Activated naive CD4-positive, alpha-beta T cell treated with anti-CD3 and anti-CD28 coated beads, Interleukin-2, amount 10 ng/mL, durations not matched to agents 7 days and 5 days (primary cell): ENCODE measurements around the gene NECTIN1.
"Not testable (repeated sequence)": the region's sequence is repeated elsewhere in the genome, so short reads cannot be mapped to it uniquely, and the experiment has no call there.

Experiments
- CTCF ChIA-PET: fragments of 350-600 bp; sonication (Branson Sonifier 250); formaldehyde crosslinking; loops from one replicate; lab custom pipeline; 2021; ENCODE audit warnings: antibody characterized with exemption; lab: Charles Lee
- DNase-seq: peaks from one replicate; pipeline ENCODE4 v3.0.0-alpha.2; 2020
- H3K27ac Mint-ChIP-seq: one replicate; pipeline ENCODE4 v1.8.0; 2021; ENCODE audit warnings: mild to moderate bottlenecking, moderate library complexity, mixed read lengths
- H3K27me3 Mint-ChIP-seq: one replicate; pipeline ENCODE4 v1.8.0; 2021; ENCODE audit warnings: mild to moderate bottlenecking, mixed read lengths
- H3K36me3 Mint-ChIP-seq: one replicate; pipeline ENCODE4 v1.8.0; 2021; ENCODE audit warnings: mixed read lengths
- H3K4me1 Mint-ChIP-seq: one replicate; pipeline ENCODE4 v1.8.0; 2021; ENCODE audit warnings: mixed read lengths
- H3K4me3 Mint-ChIP-seq: one replicate; pipeline ENCODE4 v1.8.0; 2021; ENCODE audit warnings: mild to moderate bottlenecking, moderate library complexity, mixed read lengths
- H3K9me3 Mint-ChIP-seq: one replicate; pipeline ENCODE4 v1.8.0; 2021; ENCODE audit warnings: mixed read lengths

NECTIN1 gene

DNA sequence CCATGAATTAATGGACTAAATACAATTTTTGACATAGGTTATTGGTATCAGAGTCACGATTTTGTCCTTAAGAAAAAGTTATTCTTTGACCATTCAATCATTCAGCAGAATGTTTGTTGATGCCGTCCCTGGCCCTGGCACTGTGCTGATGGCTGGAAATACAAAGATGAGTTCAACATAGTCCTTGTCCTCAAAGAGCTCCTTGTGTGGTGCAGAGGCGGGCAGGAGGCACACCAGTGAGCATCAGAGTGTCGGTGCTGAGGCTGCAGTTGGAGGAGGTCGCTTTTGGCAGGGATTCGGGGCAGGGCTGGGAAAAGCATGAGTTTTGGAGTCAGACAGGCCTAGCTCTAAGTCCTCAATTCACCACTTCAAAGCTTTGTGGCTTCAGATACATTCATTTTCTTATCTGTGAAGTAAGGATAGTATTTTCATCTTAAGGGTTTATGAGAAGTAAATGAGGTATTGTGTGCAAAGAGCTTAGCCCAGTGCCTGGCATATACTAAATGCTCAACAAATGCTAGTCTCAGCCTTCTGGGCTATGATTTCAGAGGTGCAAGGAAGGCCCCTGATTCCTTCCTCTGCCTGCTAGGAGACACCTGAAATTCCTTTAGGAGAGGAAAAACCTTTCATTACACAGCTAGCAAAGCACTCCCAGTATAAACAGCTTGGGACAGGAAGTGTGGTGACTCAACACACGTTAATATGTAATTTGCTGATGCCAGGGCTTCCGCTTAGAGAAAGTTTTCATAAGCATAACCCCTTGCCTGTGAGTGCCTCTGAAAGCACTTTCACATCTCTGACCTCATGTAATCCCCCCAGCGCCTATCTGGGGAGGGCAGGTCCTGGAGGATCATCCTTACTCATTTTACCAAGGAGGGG is 113.8 kb downstream of the NECTIN1 start:
- peaks cover 17% of the 10 kb centered on the region for H3K27me3 Mint-ChIP-seq
- DNase-seq = no peak
- no peaks in the 10 kb centered on the region for H3K4me1 Mint-ChIP-seq
- H3K27ac Mint-ChIP-seq = no peak overlapping the region
- no peaks in the 10 kb centered on the region for H3K9me3 Mint-ChIP-seq
- no peaks in the 10 kb centered on the region for H3K36me3 Mint-ChIP-seq
- CTCF ChIA-PET = interaction anchor here (1.0 to 1.6 kb wide), 2 partner anchors 10 to 114 kb away, joined by 3 to 4 read pairs; partner anchors contain the start of gene NECTIN1
- no peak overlapping the region for H3K4me3 Mint-ChIP-seq

- no peak overlapping the region for H3K27ac Mint-ChIP-seq
- no peak overlapping the region for H3K4me3 Mint-ChIP-seq
- H3K36me3 Mint-ChIP-seq = no peaks in the 10 kb centered on the region
- DNase-seq = no peak
- peaks cover 13% of the 10 kb centered on the region for H3K27me3 Mint-ChIP-seq
- CTCF ChIA-PET = no interaction called here
- no peaks in the 10 kb centered on the region for H3K4me1 Mint-ChIP-seq
- no peaks in the 10 kb centered on the region for H3K9me3 Mint-ChIP-seq
Observed at GRCh38 chr11:119614222-119615002, 114.6 kb downstream of the NECTIN1 start.

- Mint-ChIP-seq H3K27me3 (peaks cover 11% of the 10 kb centered on the region), H3K36me3 (no peaks in the 10 kb centered on the region), H3K4me3 (no peak overlapping the region), H3K27ac (no peak overlapping the region), H3K4me1 (no peaks in the 10 kb centered on the region), H3K9me3 (no peaks in the 10 kb centered on the region)
- CTCF ChIA-PET = no interaction called here
- no peak for DNase-seq
Observed at GRCh38 chr11:119612814-119613213, 116.2 kb downstream of the NECTIN1 start.

GRCh38 chr11:119610836-119611426 is 118.1 kb downstream of the NECTIN1 start:
- no peak overlapping the region for H3K27ac Mint-ChIP-seq
- no peaks in the 10 kb centered on the region for H3K9me3 Mint-ChIP-seq
- H3K4me3 Mint-ChIP-seq = no peak overlapping the region
- no peak for DNase-seq
- CTCF ChIA-PET = no interaction called here
- peaks cover 21% of the 10 kb centered on the region for H3K27me3 Mint-ChIP-seq
- no peaks in the 10 kb centered on the region for H3K4me1 Mint-ChIP-seq
- H3K36me3 Mint-ChIP-seq = no peaks in the 10 kb centered on the region

DNA sequence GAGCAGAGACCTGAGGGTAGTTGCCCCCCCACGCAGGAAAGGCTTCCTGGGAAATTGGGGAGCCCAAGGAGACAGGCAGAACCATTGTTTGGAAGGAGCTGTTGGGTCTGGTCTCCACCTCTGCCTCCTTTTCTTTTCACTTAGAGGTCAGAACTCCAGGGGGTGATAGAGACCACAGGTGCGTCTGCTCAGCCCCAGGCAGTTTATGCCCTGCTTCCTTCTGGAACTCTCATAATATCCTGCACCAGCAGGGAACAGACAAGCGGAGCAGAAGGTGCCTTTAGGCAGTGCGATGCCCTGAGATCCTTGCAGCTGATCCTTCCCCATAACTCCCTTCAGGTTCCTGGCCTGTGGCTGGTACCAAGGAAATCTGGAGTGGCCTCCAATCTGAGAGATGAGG is 120.2 kb downstream of the NECTIN1 start:
- Mint-ChIP-seq H3K27me3 (peaks cover 21% of the 10 kb centered on the region), H3K27ac (no peak overlapping the region), H3K36me3 (no peaks in the 10 kb centered on the region), H3K4me3 (no peak overlapping the region), H3K9me3 (no peaks in the 10 kb centered on the region), H3K4me1 (no peaks in the 10 kb centered on the region)
- no peak for DNase-seq
- CTCF ChIA-PET = interaction anchor here (1.0 kb wide), 1 partner anchor 17 kb away, joined by 4 read pairs; no protein-coding TSS in a partner anchor

- CTCF ChIA-PET = interaction anchor here (1.0 kb wide), 1 partner anchor 18 kb away, joined by 4 read pairs; no protein-coding TSS in a partner anchor
- peaks cover 21% of the 10 kb centered on the region for H3K27me3 Mint-ChIP-seq
Observed at GRCh38 chr11:119608201-119608600, 120.8 kb downstream of the NECTIN1 start.

DNA sequence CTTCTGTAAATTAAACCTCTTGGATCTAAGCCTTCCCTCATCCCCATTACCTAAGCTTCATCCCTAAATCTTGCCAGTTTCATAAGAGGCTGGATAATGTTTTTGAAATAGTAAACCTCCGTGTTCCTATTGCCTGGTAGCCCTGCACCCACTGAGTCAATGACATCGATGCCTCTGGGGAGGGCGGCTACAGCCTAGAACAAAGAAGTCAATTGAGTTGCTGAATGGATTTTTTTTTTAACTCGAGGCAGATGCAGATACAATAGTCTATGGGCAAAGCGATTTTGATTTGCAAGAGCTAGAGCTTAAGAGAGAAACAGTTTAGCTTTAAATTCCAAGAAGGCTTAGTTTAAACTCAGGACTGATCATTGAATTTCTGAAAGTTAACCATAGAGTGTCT is 121.3 kb downstream of the NECTIN1 start:
- no peak for DNase-seq
- H3K27ac Mint-ChIP-seq = no peak overlapping the region
- H3K4me3 Mint-ChIP-seq = no peak overlapping the region
- CTCF ChIA-PET = interaction anchor here (1.0 kb wide), 1 partner anchor 18 kb away, joined by 4 read pairs; no protein-coding TSS in a partner anchor
- no peaks in the 10 kb centered on the region for H3K36me3 Mint-ChIP-seq
- peaks cover 21% of the 10 kb centered on the region for H3K27me3 Mint-ChIP-seq
- no peaks in the 10 kb centered on the region for H3K9me3 Mint-ChIP-seq
- H3K4me1 Mint-ChIP-seq = no peaks in the 10 kb centered on the region

More at GRCh38 chr11:119608201-119608600, 120.8 kb downstream of the NECTIN1 start:
- H3K9me3 Mint-ChIP-seq = no peaks in the 10 kb centered on the region
- no peaks in the 10 kb centered on the region for H3K36me3 Mint-ChIP-seq
- DNase-seq = no peak
- no peaks in the 10 kb centered on the region for H3K4me1 Mint-ChIP-seq
- no peak overlapping the region for H3K4me3 Mint-ChIP-seq
- H3K27ac Mint-ChIP-seq = no peak overlapping the region

GRCh38 chr11:119605137-119605665 is 123.8 kb downstream of the NECTIN1 start:
- H3K4me1 Mint-ChIP-seq = no peaks in the 10 kb centered on the region
- CTCF ChIA-PET = no interaction called here
- H3K36me3 Mint-ChIP-seq = no peaks in the 10 kb centered on the region
- H3K4me3 Mint-ChIP-seq = no peak overlapping the region
- no peak for DNase-seq
- H3K27me3 Mint-ChIP-seq = peaks cover 16% of the 10 kb centered on the region
- H3K9me3 Mint-ChIP-seq = no peaks in the 10 kb centered on the region
- H3K27ac Mint-ChIP-seq = no peak overlapping the region

GRCh38 chr11:119602745-119603373 is 126.1 kb downstream of the NECTIN1 start:
- H3K36me3 Mint-ChIP-seq = no peaks in the 10 kb centered on the region
- H3K27me3 Mint-ChIP-seq = peaks cover 16% of the 10 kb centered on the region

DNA sequence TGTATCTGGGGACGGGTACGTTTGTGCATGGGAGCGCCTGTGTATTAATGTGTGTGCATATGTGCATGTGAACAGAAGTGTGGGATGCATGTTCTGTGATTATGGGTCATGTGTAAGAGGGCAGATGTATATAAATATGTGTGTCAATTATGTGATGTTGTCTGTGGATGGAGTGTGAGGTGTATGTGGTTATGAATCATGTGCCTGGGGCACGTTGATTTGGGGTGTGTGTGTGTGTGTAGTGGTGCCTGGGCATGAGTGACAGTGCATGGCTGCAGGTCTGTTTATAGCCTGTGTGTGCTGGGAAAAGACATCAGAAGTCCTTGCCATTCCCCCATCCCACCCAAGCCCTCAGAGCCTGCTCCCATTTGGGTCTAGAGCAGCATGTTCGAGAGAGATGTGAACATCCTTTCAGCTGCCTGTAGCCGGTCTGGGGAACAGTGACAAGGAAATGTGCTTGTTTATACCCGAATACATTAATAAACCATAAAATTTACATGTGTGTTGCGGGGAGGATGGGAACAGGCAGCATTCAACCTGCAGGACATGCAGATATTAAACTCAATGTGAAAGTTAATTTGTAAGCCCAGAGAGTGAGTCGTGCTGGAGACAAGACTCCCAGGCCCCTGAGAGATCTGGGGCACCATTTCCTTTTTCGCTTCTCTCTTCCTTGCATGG is 129.0 kb downstream of the NECTIN1 start:
- no peak overlapping the region for H3K4me3 Mint-ChIP-seq
- H3K27ac Mint-ChIP-seq = no peak overlapping the region
- H3K36me3 Mint-ChIP-seq = no peaks in the 10 kb centered on the region
- H3K4me1 Mint-ChIP-seq = no peaks in the 10 kb centered on the region
- CTCF ChIA-PET = no interaction called here
- DNase-seq = no peak
- peaks cover 13% of the 10 kb centered on the region for H3K27me3 Mint-ChIP-seq
- no peaks in the 10 kb centered on the region for H3K9me3 Mint-ChIP-seq

More at GRCh38 chr11:119602745-119603373, 126.1 kb downstream of the NECTIN1 start:
- Mint-ChIP-seq H3K9me3 (no peaks in the 10 kb centered on the region), H3K27ac (no peak overlapping the region), H3K4me1 (no peaks in the 10 kb centered on the region), H3K4me3 (no peak overlapping the region)
- no peak for DNase-seq
- CTCF ChIA-PET = interaction anchor here (0.5 kb wide), 1 partner anchor 21 kb away, joined by 4 read pairs; no protein-coding TSS in a partner anchor

DNA sequence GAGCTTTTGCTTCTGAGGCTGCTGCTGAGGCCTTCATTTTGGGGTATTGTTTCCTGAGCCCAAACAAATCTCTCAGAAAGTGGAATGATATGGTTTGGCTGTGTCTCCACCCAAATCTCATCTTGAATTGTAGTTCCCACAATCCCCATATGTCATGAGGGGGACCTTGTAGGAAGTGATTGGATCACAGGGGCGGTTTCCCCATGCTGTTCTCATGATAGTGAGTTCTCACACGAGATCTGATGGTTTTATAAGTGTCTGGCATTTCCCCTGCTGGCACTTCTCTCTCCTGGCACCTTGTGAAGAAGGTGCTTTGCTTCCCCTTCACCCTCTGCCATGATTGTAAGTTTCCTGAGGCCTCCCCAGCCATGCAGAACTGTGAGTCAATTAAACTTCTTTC is 133.1 kb downstream of the NECTIN1 start:
- H3K9me3 Mint-ChIP-seq, H3K36me3 Mint-ChIP-seq, H3K27ac Mint-ChIP-seq, CTCF ChIA-PET, H3K4me3 Mint-ChIP-seq, H3K4me1 Mint-ChIP-seq, DNase-seq: not testable (repeated sequence)
- peaks cover 26% of the 10 kb centered on the region for H3K27me3 Mint-ChIP-seq

GRCh38 chr11:119594639-119595249 is 134.3 kb downstream of the NECTIN1 start:
- H3K27ac Mint-ChIP-seq = no peak overlapping the region
- H3K4me1 Mint-ChIP-seq = peaks cover 2% of the 10 kb centered on the region
- H3K9me3 Mint-ChIP-seq = no peaks in the 10 kb centered on the region
- no peak for DNase-seq
- no peak overlapping the region for H3K4me3 Mint-ChIP-seq
- CTCF ChIA-PET = no interaction called here
- H3K36me3 Mint-ChIP-seq = no peaks in the 10 kb centered on the region
- peaks cover 30% of the 10 kb centered on the region for H3K27me3 Mint-ChIP-seq

DNA sequence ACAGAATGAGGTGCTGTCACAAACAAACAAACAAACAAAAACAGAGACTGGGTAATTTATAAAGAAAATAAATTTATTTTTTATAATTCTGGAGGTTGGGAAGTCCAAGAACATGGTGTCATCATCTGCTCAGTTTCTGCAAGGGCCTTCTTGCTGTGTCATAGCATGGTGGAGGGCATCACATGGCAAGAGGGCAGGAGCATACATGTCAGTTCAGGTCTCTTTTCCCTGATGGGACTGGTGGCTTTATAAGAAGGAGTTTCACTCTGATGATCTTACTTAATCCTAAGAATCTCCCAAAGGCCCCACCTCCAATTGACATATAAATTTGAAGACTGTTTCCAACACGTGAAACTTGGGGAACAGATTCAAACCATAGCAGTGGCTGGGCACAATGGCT is 135.7 kb downstream of the NECTIN1 start:
- CTCF ChIA-PET = no interaction called here
- Mint-ChIP-seq H3K36me3 (no peaks in the 10 kb centered on the region), H3K27ac (no peak overlapping the region), H3K4me1 (peaks cover 2% of the 10 kb centered on the region), H3K4me3 (no peak overlapping the region), H3K9me3 (no peaks in the 10 kb centered on the region), H3K27me3 (peaks cover 33% of the 10 kb centered on the region)
- DNase-seq = no peak
